IPS-18c (cell line): ENCODE results near the gene PBX1.

Source experiments
- H3K4me3 ChIP-seq: 2 replicates; pipeline ENCODE4 v1.7.0; 2013; ENCODE audit warnings: low read depth, mild to moderate bottlenecking, low read length, moderate library complexity; ENCODE audit not compliant: insufficient read depth
- H3K9me3 ChIP-seq: one replicate; pipeline ENCODE4 v1.6.1; 2013; ENCODE audit warnings: mild to moderate bottlenecking, low read length, moderate library complexity; ENCODE audit not compliant: control insufficient read depth, insufficient read depth

Gene PBX1

DNA sequence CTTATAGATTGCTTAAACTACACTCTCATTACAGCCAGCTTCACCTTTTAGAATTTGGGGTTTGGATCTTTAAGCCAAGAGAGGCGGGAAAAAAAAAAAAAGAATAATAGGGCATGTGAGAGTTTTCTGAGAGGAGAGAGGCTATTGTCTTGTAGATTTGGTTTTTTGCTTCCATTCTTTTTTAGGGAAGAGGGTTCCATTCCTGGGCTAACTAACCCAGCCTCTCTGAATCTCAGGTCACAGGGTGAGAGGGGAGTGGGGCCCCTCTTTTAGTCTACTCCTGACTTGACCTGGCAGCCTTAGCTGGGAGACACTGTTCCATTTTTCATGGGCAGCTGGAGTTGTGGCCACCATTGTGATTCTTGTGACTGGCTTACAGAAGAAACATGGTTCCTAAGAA is 24.2 kb downstream of the PBX1 start:
- H3K4me3 ChIP-seq, result no peak overlapping the region
- no peaks in the 10 kb centered on the region for H3K9me3 ChIP-seq

DNA sequence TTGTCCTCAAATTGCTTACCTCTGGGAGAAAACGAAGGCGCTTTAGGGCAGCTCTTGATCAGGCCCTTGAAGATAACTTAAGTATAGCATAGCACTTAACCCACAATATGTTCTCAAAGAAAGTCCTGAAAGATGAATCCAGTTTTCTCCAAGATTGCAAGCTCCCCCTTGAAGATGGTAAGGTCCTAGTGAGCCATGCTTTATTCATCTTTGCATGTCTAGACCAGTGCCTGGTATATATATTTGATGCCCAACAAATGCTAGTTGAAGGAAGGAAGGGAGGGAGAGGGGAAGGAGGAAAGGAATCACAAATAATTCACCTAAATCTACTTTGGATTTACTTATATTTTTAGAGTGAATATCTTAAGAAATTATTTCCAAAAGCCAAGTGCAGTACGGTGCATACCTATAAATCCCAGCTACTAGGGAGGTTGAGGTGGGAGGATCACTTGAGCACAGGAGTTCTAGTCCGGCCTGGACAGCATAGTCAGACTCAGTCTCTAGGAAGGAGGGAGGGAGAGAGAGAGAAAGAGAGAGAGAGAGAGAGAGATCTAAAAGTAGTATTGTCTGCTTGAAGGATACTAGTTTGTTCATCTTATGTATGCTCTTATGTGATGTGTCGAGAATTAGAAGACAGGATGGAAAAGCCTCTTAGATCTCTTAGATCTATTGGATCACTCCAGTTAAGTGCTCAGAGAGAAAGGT is 25.0 kb downstream of the PBX1 start:
- H3K4me3 ChIP-seq, result no peak overlapping the region
- H3K9me3 ChIP-seq, result no peaks in the 10 kb centered on the region

DNA sequence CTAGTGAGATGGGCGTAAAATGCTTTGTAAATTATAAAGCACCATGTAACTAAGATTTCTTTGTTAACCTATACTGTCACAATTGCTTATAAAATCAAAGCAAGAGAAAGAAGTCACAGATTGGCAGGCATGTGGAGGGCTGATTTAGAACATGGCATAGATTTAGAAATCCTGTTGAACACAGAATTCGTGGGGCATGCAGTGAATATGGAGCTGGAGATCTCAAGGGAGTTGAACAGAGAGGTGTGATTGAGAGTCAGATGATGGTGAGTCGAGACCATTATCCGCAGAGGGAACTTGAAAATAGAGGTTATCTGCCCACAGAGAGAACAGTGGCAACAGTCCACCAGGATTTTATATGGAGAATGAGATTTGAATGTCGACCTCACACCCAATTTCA is 27.6 kb downstream of the PBX1 start:
- no peak overlapping the region for H3K4me3 ChIP-seq
- no peaks in the 10 kb centered on the region for H3K9me3 ChIP-seq

DNA sequence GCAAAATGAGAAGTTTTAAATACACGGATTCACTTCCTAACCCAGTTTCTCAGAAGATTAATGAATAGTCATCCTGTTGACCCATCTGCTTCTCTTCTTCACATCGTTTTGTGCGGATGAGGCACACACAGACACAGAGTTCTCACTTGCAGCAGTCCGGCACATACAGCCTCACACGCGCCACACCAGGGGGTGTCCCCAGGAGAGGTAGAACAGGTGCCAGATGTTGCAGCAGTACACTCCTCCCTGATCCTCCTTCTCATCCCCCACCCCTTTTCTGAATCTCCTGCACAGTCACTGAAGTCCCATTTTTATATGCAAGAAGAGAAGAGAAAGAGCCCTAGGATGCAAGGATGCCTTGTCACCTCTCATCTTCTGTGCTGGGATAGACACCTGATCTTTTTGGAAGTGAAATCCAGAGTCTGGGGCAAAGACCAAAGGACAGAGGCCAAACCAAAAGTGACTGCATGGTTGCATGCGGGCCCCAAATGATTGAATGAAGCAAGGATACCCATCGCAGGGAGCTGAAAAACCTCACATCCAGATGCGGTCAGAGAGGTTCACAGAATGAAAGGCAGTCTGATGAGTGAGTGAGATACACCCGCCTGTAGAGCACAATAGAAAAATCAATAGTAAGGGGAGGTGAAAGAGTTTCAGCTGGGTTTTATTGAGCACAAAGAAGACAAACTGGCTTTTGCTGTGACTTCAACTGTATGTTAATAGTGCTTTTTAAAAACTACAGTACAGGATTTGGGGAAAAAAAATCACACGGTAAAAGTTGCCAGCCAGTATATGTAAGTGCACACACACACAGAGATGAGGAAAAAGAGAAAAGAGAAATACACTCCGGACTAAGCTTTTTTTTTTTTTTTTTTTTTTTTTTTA is 28.9 kb downstream of the PBX1 start:
- H3K9me3 ChIP-seq, result no peaks in the 10 kb centered on the region
- H3K4me3 ChIP-seq, result no peak overlapping the region

DNA sequence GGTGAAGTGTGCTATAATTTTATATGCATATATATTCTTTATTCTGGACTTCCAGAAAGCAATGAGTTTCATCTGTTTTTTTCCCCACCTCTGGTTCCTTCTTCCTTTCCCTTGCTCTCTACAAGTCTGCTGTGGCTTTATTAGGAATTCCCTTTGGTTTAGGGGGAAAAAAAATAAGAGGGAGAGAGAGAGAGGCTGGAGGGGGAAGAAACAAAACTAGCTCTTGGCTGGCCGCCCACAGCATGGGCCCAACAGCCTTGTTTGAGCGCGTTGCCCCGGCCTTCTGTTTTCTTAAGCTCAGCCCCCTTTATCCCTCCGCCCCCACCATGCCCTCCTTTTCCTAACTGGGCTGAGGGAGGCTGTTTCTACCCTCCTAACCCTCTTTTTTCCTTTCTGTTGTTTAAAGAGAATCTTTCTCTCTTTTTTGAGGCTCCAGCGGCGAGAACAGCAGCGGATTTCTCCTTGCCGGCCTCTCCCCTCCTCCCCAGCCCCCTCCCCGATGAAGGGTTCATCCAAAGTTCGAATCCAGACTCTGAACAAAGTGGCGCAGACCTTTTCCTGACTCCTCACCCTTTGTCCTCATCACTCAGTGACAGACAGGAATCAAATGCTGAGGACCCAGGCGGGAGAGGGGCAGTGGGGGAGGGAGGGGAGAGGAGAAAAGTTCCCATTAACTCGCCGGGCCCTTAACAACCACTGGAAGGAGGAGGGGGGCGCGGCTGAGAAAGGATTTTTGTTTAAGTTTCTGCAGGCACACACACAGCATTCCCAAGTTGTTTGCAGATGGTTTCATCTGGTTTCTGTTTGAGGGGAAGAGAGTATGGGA is 29.7 kb downstream of the PBX1 start:
- H3K9me3 ChIP-seq, result no peaks in the 10 kb centered on the region
- peak overlapping the region; percentile 9; the same call in 1 of the 2 replicates for H3K4me3 ChIP-seq

DNA sequence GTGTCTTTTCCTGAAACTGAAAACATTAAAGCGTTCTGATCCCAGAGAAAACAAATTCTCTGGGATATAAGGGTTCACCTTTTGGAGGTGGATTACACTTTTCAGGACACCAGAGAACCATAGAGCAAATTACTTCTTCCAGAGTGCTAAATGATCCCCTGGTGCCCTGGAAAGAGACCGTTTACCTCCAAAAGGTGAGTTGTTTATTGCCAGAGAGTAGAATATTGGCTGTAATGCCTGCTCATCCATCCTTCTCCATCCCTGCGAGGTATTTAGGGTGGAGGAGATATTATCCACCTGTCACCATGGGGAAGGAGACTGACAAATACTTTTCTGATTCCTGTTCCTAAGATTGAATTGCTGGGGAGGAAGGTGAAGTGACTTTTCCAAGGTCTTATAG is 30.4 kb downstream of the PBX1 start:
- Histone ChIP-seq H3K4me3 (no peak overlapping the region), H3K9me3 (no peaks in the 10 kb centered on the region)

DNA sequence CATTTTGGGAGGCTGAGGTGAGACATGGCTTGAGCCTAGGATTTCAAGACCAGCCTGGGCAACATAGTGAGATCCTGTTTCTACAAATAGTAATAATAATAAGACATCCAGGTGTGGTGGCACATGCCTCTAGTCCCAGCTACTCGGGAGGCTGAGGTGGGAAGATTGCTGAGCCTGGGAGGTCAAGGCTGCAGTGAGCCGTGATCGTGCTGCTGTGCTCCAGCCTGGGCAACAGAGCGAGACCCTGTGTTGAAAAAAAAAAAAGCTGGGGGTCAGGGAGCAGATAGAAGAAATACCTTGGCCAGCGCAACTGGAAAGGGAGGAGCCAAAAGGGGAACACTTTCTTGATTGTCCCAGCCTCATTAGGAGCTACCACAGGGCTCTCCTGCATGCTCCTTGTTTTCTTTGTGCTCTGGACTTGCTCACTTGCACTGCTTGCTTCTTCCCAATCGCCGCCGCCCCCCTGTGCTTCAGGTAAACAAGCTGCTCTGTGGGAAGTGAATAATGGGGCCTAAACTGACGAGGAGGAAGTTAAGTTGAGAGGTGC is 31.1 kb downstream of the PBX1 start:
- H3K9me3 ChIP-seq, result no peaks in the 10 kb centered on the region
- no peak overlapping the region for H3K4me3 ChIP-seq

DNA sequence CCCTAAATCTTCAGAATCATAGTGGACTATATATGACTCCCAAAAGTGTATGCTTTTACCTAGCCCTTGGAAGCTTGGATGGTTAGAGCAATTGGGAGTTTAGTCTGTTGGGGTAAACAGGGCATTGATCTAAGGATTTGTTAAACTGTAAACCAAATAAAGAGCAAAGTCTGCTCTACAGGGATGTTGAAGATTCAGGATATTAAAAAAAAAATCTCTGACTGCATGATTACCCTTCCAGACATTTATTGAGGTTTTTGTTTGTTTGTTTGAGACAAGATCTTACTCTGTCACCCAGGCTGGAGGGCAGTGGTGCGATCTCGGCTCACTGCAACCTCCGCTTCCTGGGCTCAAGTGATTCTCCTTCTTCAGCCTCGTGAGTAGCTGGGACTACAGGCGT is 31.6 kb downstream of the PBX1 start:
- H3K9me3 ChIP-seq, result no peaks in the 10 kb centered on the region
- no peak overlapping the region for H3K4me3 ChIP-seq

DNA sequence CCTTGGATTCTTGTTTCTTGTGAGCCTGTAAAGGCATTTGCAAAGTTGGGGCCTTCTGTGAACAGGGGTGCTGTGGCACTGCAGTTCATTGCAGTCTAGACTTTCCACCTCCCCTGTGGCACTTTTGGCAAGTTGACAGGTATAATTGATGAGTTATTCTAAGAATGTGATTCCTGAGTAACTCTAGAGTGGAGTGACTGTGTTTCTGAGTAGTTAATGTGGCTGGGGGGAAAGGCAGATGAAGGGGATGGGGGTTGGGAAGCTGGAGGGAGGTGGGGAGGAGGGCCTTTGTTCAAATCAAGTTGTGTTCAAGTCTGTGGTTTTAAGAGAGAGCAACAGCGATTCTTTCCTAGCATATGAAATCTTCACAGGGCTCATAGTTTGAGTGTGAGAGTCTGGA is 32.9 kb downstream of the PBX1 start:
- Histone ChIP-seq H3K9me3 (no peaks in the 10 kb centered on the region), H3K4me3 (no peak overlapping the region; the same call in 1 of the 2 replicates)

DNA sequence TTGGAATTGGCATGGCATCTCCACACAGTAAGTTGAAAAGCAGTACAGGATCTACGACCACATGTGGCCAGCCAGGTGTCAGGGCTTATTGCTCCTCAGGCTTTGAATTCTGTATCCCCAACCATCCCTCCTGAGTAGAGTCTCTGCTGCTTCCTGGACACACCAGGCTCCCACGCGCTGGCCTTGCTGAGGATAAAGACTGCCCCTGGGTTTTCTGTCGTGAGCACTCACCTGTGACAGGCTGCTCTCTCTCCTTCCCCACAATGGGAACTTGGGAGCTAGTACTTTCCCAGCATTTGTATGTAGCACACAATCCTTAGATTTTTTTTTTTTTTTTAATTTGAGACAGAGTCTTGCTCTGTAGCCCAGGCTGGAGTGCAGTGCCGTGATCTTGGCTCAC is 33.6 kb downstream of the PBX1 start:
- H3K4me3 ChIP-seq, result no peak overlapping the region

DNA sequence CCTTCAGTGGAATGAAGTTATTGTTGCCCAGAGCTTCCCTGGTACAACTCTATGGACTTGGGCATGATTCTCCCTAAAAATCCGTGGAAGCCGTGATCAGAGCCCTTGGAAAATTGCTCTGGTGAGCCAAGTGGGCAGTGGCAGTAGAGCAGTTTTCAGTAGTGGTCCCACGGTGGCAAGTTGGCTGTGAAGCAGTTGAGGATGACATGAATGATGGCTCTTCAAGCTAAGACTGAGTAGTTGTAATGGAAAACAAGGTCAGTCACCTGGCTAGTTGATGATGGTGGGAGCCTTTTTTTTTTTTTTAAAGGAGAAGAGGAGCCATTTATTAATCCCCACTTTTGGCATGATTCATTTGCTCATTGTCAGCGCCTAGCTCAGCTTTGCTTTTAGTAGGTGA is 36.2 kb downstream of the PBX1 start:
- H3K4me3 ChIP-seq, result no peak overlapping the region
- no peaks in the 10 kb centered on the region for H3K9me3 ChIP-seq

More for the DNA sequence above, 33.6 kb downstream of the PBX1 start:
- no peaks in the 10 kb centered on the region for H3K9me3 ChIP-seq

DNA sequence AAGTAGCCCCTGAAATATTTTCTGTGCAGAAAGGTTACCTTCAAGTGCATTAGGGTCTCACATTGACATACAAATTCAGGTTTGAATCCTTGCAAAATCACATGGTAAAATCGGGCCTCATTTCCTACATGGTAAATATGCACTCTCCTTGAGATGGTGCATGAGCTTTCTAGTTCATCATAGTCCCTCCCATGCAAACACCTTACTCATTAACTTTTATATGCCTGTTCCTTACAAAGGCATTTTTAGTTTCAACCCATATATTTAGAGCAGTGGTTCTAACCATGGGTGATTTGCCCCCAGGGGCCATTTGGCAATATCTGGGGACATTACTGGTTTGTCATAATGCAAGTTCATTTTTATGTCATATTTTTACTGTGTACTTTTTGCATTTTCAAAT is 37.2 kb downstream of the PBX1 start:
- H3K9me3 ChIP-seq, result no peaks in the 10 kb centered on the region

DNA sequence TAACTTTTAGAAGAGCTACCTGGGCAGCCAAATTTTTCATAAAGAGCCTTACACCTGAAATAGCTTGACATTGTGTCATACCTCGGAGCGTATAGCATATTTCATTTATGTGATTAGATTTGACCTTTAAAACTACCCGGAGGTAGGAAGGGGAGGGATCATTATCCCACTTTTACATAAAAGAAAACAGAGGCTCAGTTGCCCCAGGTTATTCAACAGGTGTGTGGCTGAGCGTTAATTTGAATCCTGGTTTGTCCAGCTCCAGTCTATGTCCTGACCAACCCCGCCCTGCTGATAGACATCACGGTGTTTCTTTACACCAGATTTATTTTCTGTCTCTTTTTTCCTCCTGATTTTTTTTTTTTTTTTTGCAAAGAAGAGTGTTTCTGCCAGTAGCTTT is 39.7 kb downstream of the PBX1 start:
- no peak overlapping the region for H3K4me3 ChIP-seq
- no peaks in the 10 kb centered on the region for H3K9me3 ChIP-seq

More for the DNA sequence above, 37.2 kb downstream of the PBX1 start:
- no peak overlapping the region for H3K4me3 ChIP-seq

DNA sequence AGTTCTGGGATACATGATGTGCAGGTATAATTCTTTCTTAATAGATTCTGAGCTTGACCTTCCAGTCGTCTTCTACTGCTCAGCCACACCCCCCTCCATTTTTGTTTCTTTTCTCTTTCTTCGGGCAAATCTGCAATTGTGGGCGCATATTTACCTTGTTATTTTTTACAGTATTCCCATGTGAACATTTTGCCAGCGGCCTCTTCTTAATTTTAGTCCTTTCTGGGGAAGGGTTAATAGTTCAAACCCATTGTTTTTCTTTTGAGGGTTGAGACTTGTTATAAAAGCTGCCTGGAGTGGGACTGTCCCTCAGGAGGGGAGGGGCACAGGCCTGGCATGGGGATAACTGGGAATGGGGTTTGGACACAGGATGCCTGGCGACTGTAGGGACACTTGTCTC is 40.3 kb downstream of the PBX1 start:
- Histone ChIP-seq H3K9me3 (no peaks in the 10 kb centered on the region), H3K4me3 (no peak overlapping the region)

DNA sequence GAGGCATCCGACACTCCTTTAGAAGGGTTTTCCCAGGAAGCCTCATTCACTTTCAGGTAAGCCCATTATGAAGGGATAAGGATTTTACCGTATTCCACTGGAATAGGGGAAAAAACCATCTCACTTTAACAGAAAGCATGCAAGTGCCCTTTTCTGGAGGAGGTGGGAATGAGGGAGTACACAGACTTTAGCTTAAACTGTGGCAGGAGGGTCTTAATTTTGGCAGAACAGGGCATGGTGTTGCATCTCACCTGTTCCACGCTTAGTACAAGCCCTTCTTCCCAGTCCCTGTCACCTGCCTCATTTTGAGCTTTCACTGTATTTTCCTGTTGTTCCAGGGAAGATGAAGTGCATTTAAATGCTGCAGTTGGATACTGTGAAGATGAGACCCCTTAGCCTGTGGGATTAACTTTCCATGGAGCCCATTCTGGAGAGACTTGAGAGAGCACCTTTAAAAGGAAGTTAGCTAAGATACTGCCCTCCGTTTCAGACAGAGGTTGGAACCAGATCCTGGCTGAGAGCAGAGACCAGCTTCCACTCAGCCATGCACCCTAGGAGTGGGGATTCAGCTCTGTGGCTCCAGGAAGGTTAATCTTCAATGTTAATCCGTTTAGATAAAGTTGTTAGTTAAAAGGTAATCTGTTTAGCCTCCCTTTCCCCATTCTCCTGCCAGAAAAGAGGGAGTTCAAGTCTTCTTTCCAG is 42.6 kb downstream of the PBX1 start:
- Histone ChIP-seq H3K9me3 (no peaks in the 10 kb centered on the region), H3K4me3 (no peak overlapping the region)

DNA sequence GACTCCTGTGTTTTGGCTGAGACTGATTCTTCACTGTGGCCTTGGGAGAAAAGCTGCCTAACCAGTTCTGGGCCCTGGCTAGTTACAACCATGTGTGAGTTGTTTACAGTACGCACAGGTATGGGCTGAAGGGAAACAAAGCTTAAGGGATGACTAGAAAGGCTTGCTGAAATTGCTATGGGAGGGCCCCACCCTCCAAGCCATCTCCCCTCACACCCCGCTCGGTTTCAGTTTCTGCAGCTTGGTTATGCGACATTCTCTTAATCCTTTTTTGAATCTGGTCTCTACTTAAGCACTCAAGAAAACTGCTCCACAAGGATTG is 43.1 kb downstream of the PBX1 start:
- H3K4me3 ChIP-seq, result no peak overlapping the region

DNA sequence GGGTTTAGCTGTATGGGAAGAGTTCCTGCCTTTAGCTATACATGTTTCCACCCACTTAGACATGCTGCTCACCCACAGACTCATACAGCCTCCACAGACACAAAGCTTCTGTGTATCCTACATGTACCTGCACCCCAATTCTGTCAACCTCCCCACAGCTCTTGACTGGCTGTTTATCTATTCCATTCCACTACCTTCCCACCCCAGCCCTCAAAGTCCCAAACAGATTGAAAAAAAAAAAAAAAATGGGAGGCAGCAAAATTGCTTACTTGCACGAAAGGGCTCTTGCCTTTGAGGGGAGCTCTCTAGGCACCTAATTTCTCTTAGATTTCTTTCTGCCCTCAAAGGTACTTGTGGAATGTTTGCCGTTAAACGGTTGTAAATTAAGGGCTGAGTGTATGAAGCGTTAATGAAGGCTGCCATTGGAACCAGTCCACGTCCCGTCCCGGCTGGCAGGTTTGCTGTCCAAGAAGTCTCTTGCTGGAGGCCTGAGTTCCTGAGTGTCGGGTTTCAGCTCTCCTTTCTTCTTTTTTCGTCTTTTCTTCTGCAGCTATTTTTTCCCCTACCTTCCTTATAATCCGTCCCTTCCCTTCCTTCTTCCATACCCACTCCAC is 43.6 kb downstream of the PBX1 start:
- no peak overlapping the region for H3K4me3 ChIP-seq

More for the DNA sequence above, 43.1 kb downstream of the PBX1 start:
- H3K9me3 ChIP-seq, result no peaks in the 10 kb centered on the region

More for the DNA sequence above, 43.6 kb downstream of the PBX1 start:
- no peaks in the 10 kb centered on the region for H3K9me3 ChIP-seq
